HepG2 (cell line): Measurements from ENCODE around the gene BTG1. TPM values are rescaled to one million over a fixed set of nuclear protein-coding genes. Genes with fewer than 3 reads are reported as not detected.

ENCODE experiments used
- ATAC-seq: fragments of 200-7000 bp; cut with Tn5 transposase; 3 replicates; pipeline ENCODE4 v1.9.1; 2020; ENCODE audit warnings: mild to moderate bottlenecking, moderate library complexity
- BruUV-seq: library from RNA; stranded (reverse); fragments of 400-500 nt; replicated peaks from 2 replicates; lab custom pipeline; 2021; lab: Mats Ljungman, UMichigan
- CTCF ChIA-PET: fragments of 300-600 bp; formaldehyde crosslinking; extraction: SDS; loops from one replicate; lab custom pipeline; 2021; ENCODE audit warnings: low total read pairs, inconsistent platforms, low intra/inter-chr PET ratio; lab: Yijun Ruan, JAX
- POLR2A ChIA-PET: fragments of 350-600 bp; sonication (Branson Sonifier 250); formaldehyde crosslinking; loops from one replicate; lab custom pipeline; 2020; ENCODE audit warnings: antibody characterized with exemption, inconsistent platforms; lab: Yijun Ruan, JAX
- DNase-seq: peaks from one replicate; pipeline ENCODE4 v3.0.0-alpha.2; 2015; ENCODE audit warnings: low spot score
- FAIRE-seq: peaks from 3 replicates; lab custom pipeline; 2011; peaks lifted over from hg19 to GRCh38; lab: Jason Lieb, UNC
- H2AFZ ChIP-seq: one replicate; pipeline ENCODE4 v1.6.1; 2011; ENCODE audit warnings: low read length, inconsistent platforms
- H3K27ac ChIP-seq: fragments of 300-600 bp; 3 replicates; pipeline ENCODE4 v1.8.0; 2011; ENCODE audit warnings: mixed run types, mild to moderate bottlenecking, mixed read lengths, low read length, inconsistent platforms; ENCODE audit not compliant: insufficient read depth; ENCODE audit errors: extremely low read length
- H3K27me3 ChIP-seq, 2 experiments: fragments of 200-600 bp in 1 of 2; 2 replicates in 1 of 2; 3 replicates in 1 of 2; pipeline versions ENCODE4 v1.6.0 to v1.8.0; 2011; ENCODE audit warnings: low read length in 2 of 2, mild to moderate bottlenecking in 2 of 2, moderate library complexity in 2 of 2, inconsistent platforms in 1 of 2; ENCODE audit not compliant: insufficient read depth in 2 of 2, control insufficient read depth in 1 of 2
- H3K36me3 ChIP-seq, 2 experiments: fragments of 200-600 bp in 1 of 2; replicated peaks in 1 of 2; 2 replicates in 1 of 2; 3 replicates in 1 of 2; pipeline versions ENCODE4 v1.5.1 to v1.8.0; 2011; ENCODE audit warnings: low read length in 2 of 2, inconsistent platforms in 1 of 2; ENCODE audit not compliant: insufficient read depth in 2 of 2, control insufficient read depth in 1 of 2
- H3K4me1 ChIP-seq: 2 replicates; pipeline ENCODE4 v1.5.1; 2012; ENCODE audit warnings: low read length, inconsistent platforms; ENCODE audit not compliant: insufficient read depth
- H3K4me2 ChIP-seq: 2 replicates; pipeline ENCODE4 v1.6.0; 2011; ENCODE audit warnings: low read depth, low read length, inconsistent platforms
- H3K4me3 ChIP-seq, 3 experiments: fragments of 200-600 bp in 1 of 3; sonication (generic), shearing (Covaris generic) in 1 of 3; replicated peaks in 1 of 3; 2 replicates each; pipeline ENCODE4 v1.5.1; 2011 to 2016; ENCODE audit warnings: low read length in 3 of 3, inconsistent platforms in 2 of 3, low read depth in 2 of 3, mild to moderate bottlenecking in 2 of 3, control low read depth in 1 of 3, mixed read lengths in 1 of 3; ENCODE audit not compliant: insufficient read depth in 1 of 3
- H3K79me2 ChIP-seq: one replicate; pipeline ENCODE4 v1.6.1; 2011; ENCODE audit warnings: low read length, inconsistent platforms; ENCODE audit not compliant: insufficient read depth
- H3K9ac ChIP-seq: 2 replicates; pipeline ENCODE4 v1.6.0; 2011; ENCODE audit warnings: mild to moderate bottlenecking, low read depth, low read length, inconsistent platforms; ENCODE audit not compliant: insufficient read depth
- H3K9me3 ChIP-seq: 2 replicates; pipeline ENCODE4 v1.5.1; 2012; ENCODE audit warnings: mild to moderate bottlenecking, low read length
- H4K20me1 ChIP-seq: 2 replicates; pipeline ENCODE4 v1.6.0; 2011; ENCODE audit warnings: inconsistent platforms, mild to moderate bottlenecking, low read length, moderate library complexity; ENCODE audit not compliant: insufficient read depth
- CREB1 ChIP-seq, 2 experiments: fragments of 450-650 bp in 1 of 2; IDR thresholded peaks; 2 replicates each; pipeline ENCODE4 v1.6.1; 2016 to 2017; ENCODE audit warnings: control low read depth in 1 of 2, mild to moderate bottlenecking in 1 of 2, missing compliant biosample characterization in 1 of 2, missing genetic modification characterization in 1 of 2
- FOXJ3 ChIP-seq: sonication (generic); formaldehyde crosslinking; IDR thresholded peaks from 2 replicates; pipeline ENCODE4 v1.4.0; 2020; ENCODE audit warnings: missing genetic modification reagents, mild to moderate bottlenecking, borderline replicate concordance
- FOXM1 ChIP-seq: sonication (generic); formaldehyde crosslinking; IDR thresholded peaks from 2 replicates; pipeline ENCODE4 v1.5.0; 2020; ENCODE audit warnings: missing genetic modification reagents
- HES4 ChIP-seq: sonication (generic); formaldehyde crosslinking; IDR thresholded peaks from 2 replicates; pipeline ENCODE4 v1.9.0; 2021; ENCODE audit warnings: mild to moderate bottlenecking, missing genetic modification reagents, borderline replicate concordance
- MBD4 ChIP-seq: IDR thresholded peaks from 2 replicates; pipeline ENCODE4 v1.6.1; 2012; ENCODE audit warnings: low read length, inconsistent platforms, borderline replicate concordance
- PHF5A ChIP-seq: IDR thresholded peaks from one replicate; pipeline ENCODE4 v1.6.1; 2018; ENCODE audit warnings: low read depth, missing genetic modification reagents; ENCODE audit not compliant: unreplicated experiment
- RARA ChIP-seq: IDR thresholded peaks from 2 replicates; pipeline ENCODE4 v1.6.1; 2016; ENCODE audit warnings: missing genetic modification reagents, missing compliant biosample characterization
- RBM39 ChIP-seq: fragments of 200-400 bp; formaldehyde crosslinking; IDR thresholded peaks from one replicate; pipeline ENCODE4 v1.6.1; 2018; ENCODE audit warnings: antibody characterized with exemption, mild to moderate bottlenecking, low read depth, low read length; ENCODE audit not compliant: poor library complexity, severe bottlenecking
- ZNF629 ChIP-seq: sonication (generic); formaldehyde crosslinking; conservative IDR thresholded peaks from 2 replicates; pipeline ENCODE4 v1.5.0; 2020; ENCODE audit warnings: missing genetic modification reagents
- WGBS: methylation state at CpG from one replicate; pipeline ENCODE4 v1.1.6; 2017; ENCODE audit warnings: low lambda C conversion rate; 5-methylcytosine and 5-hydroxymethylcytosine counted together
- in situ Hi-C: cut with HindIII; loops from 2 replicates; pipeline ENCODE4 v1.10.0; 2017; ENCODE audit warnings: low pct_unique_long_range_greater_than_20kb; ENCODE audit not compliant: extremely low pct_ligation_motif_present
- intact Hi-C: fragments of 100-400 bp; cut with micrococcal nuclease; formaldehyde crosslinking; loops from one replicate; pipeline ENCODE4 v1.10.0; 2022; ENCODE audit not compliant: unreplicated experiment
- polyA plus RNA-seq, 8 experiments: library from polyadenylated mRNA; depleted of rRNA in 3 of 8; stranded (reverse) in 7 of 8; unstranded in 1 of 8; fragments of >200 nt; fragmentation: Illumina TruSeq in 4 of 8; extraction: Trizol in 4 of 8; gene quantifications; 2 replicates each; pipeline versions ENCODE4 v1.2.1 to v1.2.3, GENCODE V29; 2011 to 2016; ENCODE audit warnings: low read depth in 4 of 8, missing spikeins in 1 of 8, mixed read lengths in 1 of 8; ENCODE audit not compliant: insufficient read depth in 1 of 8
- total RNA-seq, 5 experiments: library from RNA; depleted of rRNA; stranded (reverse); fragments of >200 nt; fragmentation: Illumina TruSeq; extraction: Trizol; gene quantifications; 2 replicates each; pipeline ENCODE4 v1.2.3, GENCODE V29; 2016; ENCODE audit warnings: low read depth in 1 of 5
- TF ChIP-seq, protein P1 (sequence below): sonication (generic); formaldehyde crosslinking; IDR thresholded peaks from 2 replicates; pipeline ENCODE4 v1.5.0; 2020; ENCODE audit warnings: missing genetic modification reagents
- TF ChIP-seq, protein P2 (sequence below): sonication (generic); formaldehyde crosslinking; IDR thresholded peaks from 2 replicates; pipeline ENCODE4 v1.5.0; 2020; ENCODE audit warnings: mild to moderate bottlenecking, missing genetic modification reagents

The BTG1 gene
- total and polyA plus RNA-seq, 2 of the 13 experiments (the other 11 are each of a cell fraction or from before 2014, with no cell fraction given), result 7.5 to 16.7 TPM

DNA sequence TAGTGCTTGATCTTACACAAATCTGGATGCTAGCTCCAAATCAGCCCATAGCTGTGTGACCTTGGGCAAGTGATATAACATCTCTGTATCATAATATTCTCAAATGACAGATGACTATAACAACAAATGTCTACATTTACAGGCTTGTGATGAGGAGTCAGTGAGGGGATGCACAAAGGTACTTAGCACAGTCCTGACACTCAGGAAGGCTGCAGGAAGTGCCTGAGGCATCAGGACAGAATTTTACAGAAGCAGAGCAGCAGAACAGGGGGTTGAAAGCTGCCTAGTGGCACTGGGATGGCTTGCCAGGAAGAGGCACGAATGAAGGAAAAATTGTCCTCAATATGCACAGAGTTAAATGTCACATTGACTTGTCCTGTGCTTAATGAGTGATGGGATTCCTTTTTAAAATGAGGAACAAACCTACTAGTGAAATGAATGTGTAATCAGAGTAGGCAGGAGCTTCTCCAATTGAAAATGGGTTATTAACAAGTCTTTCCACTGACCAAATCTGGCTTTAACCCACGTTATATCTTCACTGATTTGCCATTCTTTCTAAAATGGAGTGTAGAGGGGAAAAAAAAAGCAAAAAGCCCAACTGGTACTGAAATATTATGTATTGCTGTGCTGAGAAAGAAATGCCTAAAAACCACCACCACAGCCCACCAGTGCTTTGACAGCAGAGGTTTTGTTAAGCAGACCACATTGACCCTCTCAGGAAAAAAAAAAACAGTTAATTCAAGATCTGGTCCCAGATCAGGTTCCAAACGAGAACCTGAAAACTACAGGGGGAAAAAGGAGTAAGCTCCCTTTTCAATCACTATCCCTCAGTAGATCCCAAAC is 11.6 kb downstream of the BTG1 start:
- POLR2A ChIA-PET, result interaction anchor here (3.2 kb wide), 1 partner anchor 11 kb away, joined by 15 read pairs; the partner anchor contains the start of gene BTG1
- ATAC-seq, result no peak
- CTCF ChIA-PET, result no interaction called here

More for the DNA sequence above, 11.6 kb downstream of the BTG1 start:
- no peaks in the 10 kb centered on the region for H3K36me3 ChIP-seq
- no peak overlapping the region for H3K9ac ChIP-seq
- H4K20me1 ChIP-seq, result peaks cover 12% of the 10 kb centered on the region
- no TSS peak for BruUV-seq
- no peak overlapping the region for H2AFZ ChIP-seq
- FAIRE-seq (no peak), DNase-seq (no peak)
- no peak overlapping the region for H3K27ac ChIP-seq
- no peaks in the 10 kb centered on the region for H3K9me3 ChIP-seq
- no peak overlapping the region for H3K4me2 ChIP-seq
- intact Hi-C loops (no loop called here), in situ Hi-C loops (no loop called here)
- peaks cover 13% of the 10 kb centered on the region for H3K79me2 ChIP-seq
- no peaks in the 10 kb centered on the region for H3K27me3 ChIP-seq
- no peak for TF ChIP-seq PHF5A (CRISPR knock-in tag)
- no peak for TF ChIP-seq CREB1 (IDR thresholded peaks at IDR 0.05)
- TF ChIP-seq CREB1 (CRISPR knock-in tag; IDR thresholded peaks at IDR 0.05), result no peak
- no peak for TF ChIP-seq MBD4
- no peak for TF ChIP-seq FOXM1
- TF ChIP-seq, protein P1, sequence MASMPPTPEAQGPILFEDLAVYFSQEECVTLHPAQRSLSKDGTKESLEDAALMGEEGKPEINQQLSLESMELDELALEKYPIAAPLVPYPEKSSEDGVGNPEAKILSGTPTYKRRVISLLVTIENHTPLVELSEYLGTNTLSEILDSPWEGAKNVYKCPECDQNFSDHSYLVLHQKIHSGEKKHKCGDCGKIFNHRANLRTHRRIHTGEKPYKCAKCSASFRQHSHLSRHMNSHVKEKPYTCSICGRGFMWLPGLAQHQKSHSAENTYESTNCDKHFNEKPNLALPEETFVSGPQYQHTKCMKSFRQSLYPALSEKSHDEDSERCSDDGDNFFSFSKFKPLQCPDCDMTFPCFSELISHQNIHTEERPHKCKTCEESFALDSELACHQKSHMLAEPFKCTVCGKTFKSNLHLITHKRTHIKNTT (CRISPR knock-in tag), result no peak
- TF ChIP-seq HES4 (CRISPR knock-in tag), result no peak
- no peak for TF ChIP-seq RBM39
- no peak for TF ChIP-seq RARA (CRISPR knock-in tag)
- no peak for TF ChIP-seq FOXJ3
- TF ChIP-seq, protein P2, sequence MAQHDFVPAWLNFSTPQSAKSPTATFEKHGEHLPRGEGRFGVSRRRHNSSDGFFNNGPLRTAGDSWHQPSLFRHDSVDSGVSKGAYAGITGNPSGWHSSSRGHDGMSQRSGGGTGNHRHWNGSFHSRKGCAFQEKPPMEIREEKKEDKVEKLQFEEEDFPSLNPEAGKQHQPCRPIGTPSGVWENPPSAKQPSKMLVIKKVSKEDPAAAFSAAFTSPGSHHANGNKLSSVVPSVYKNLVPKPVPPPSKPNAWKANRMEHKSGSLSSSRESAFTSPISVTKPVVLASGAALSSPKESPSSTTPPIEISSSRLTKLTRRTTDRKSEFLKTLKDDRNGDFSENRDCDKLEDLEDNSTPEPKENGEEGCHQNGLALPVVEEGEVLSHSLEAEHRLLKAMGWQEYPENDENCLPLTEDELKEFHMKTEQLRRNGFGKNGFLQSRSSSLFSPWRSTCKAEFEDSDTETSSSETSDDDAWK (CRISPR knock-in tag), result no peak
- TF ChIP-seq ZNF629 (CRISPR knock-in tag), result no peak
- peaks cover 32% of the 10 kb centered on the region for H3K4me1 ChIP-seq
- no peak overlapping the region for H3K4me3 ChIP-seq
- WGBS, result 95% methylated on average over 3 of the region's 3 CpGs
